Adrenal gland (tissue), 12 donors: ENCODE results near the gene MFAP1. TPM values are rescaled to one million over a fixed set of nuclear protein-coding genes. Genes with fewer than 3 reads are reported as not detected.
"Not testable (repeated sequence)": the region's sequence is repeated elsewhere in the genome, so short reads cannot be mapped to it uniquely, and the experiment has no call there.

Experiments used
- DNase-seq, 7 donors: peaks; one replicate each; pipeline ENCODE4 v3.0.0-alpha.2; 2019 to 2020
- H3K27ac ChIP-seq, 5 donors: fragments of 200-600 bp; sonication (generic) in 4 of 5; 1 replicate in 3 of 5; 2 replicates in 2 of 5; pipeline versions ENCODE4 v1.5.1 to v1.8.0; 2016 to 2020; ENCODE audit warnings: mild to moderate bottlenecking in 1 of 5
- H3K27me3 ChIP-seq: fragments of 200-600 bp; 2 replicates; pipeline ENCODE4 v1.8.0; 2021
- H3K36me3 ChIP-seq, 2 donors: fragments of 200-600 bp; replicated peaks in 1 of 2; 1 replicate in 1 of 2; 2 replicates in 1 of 2; pipeline versions ENCODE4 v1.5.1 to v1.8.0; 2018 to 2022
- H3K4me1 ChIP-seq, 2 donors: fragments of 200-600 bp; replicated peaks in 1 of 2; 1 replicate in 1 of 2; 2 replicates in 1 of 2; pipeline versions ENCODE4 v1.5.1 to v1.8.0; 2018 to 2021
- H3K4me3 ChIP-seq, 4 donors: fragments of 200-600 bp; sonication (generic) in 3 of 4; one replicate each; pipeline ENCODE4 v1.5.1; 2016 to 2018
- H3K9me3 ChIP-seq, 3 donors: fragments of 200-600 bp; sonication (generic) in 1 of 3; replicated peaks in 1 of 3; 1 replicate in 2 of 3; 2 replicates in 1 of 3; pipeline versions ENCODE4 v1.5.1 to v1.8.0; 2016 to 2021
- CTCF ChIP-seq, 6 experiments: fragments of 450-650 bp in 4 of 6; fragments of 200-600 bp in 2 of 6; sonication (generic) in 1 of 6; IDR thresholded peaks; 1 replicate in 5 of 6; 2 replicates in 1 of 6; pipeline versions ENCODE4 v1.5.1 to v1.8.0; 2016 to 2021; ENCODE audit warnings: antibody characterized with exemption in 6 of 6, mild to moderate bottlenecking in 2 of 6, moderate library complexity in 1 of 6
- POLR2A ChIP-seq, 2 donors: fragments of 450-650 bp; IDR thresholded peaks; one replicate each; pipeline ENCODE4 v1.6.1; 2017; ENCODE audit warnings: antibody characterized with exemption in 2 of 2, mild to moderate bottlenecking in 2 of 2, moderate library complexity in 1 of 2
- WGBS, 4 donors: extraction: QIAGEN DNeasy Blood & Tissue Kit in 2 of 4; methylation state at CpG; one replicate each; pipeline versions ENCODE4 v1.1.5 to v1.1.7; 2013 to 2017; 5-methylcytosine and 5-hydroxymethylcytosine counted together
- intact Hi-C, 2 donors: fragments of 100-400 bp; cut with DNase I; formaldehyde crosslinking; loops; one replicate each; pipeline versions ENCODE4 v1.14.1 to v1.15.0; 2022 to 2023
- polyA plus RNA-seq, 3 donors: library from polyadenylated mRNA; stranded (reverse); fragments of 200-250 nt in 2 of 3; fragments of 350-450 nt in 1 of 3; fragmentation: Illumina TruSeq in 1 of 3; extraction: RNeasy Lipid Tissue Mini Kit (QIAGEN cat#74804) in 1 of 3; gene quantifications; one replicate each; pipeline ENCODE4 v1.2.3, GENCODE V29; 2013 to 2014
- total RNA-seq, 9 donors: library from RNA; depleted of rRNA in 4 of 9; stranded (reverse); fragments of >200 nt in 4 of 9; fragments of 120-200 nt in 1 of 9; fragmentation: NEBNext Ultra II Directional in 1 of 9; extraction: Animal tissue kit (Norgen Biotek cat#: 25700) in 1 of 9; gene quantifications; one replicate each; pipeline versions ENCODE4 v1.1.0 to v1.2.4, GENCODE V29; 2013 to 2023
- donor health status: healthy with polysubstance abuse.
- donor health status: Bipolar disorder and iron deficiency.
- donor health status: DM: yes; HTN: yes; CAD: no.
- donor health status: DM: no; HTN: no; CAD: no.
- donor health status: DM: no; HTN: no; CAD: no.
- donor health status: DM: yes; HTN: yes; CAD: no.

The MFAP1 gene
- total and polyA plus RNA-seq, 12 donors: 9.5 to 68.0 (median 29.1) TPM

- DNase-seq: no peak
- H3K4me3 ChIP-seq: no peak overlapping the region
- WGBS, 4 donors: 85 to 91% (median 89%) methylated on average over 6 of the region's 6 CpGs
- H3K4me1 ChIP-seq: no peaks in the 10 kb centered on the region
- intact Hi-C loops: no loop called here
- H3K27me3 ChIP-seq: no peaks in the 10 kb centered on the region
- no peaks in the 10 kb centered on the region for H3K9me3 ChIP-seq
- H3K36me3 ChIP-seq: no peaks in the 10 kb centered on the region
- TF ChIP-seq POLR2A (IDR thresholded peaks at IDR 0.05) (no peak), CTCF (IDR thresholded peaks at IDR 0.05) (no peak)
- H3K27ac ChIP-seq: no peak overlapping the region
Measured at GRCh38 chr15:43854801-43855200, 30.3 kb upstream of the MFAP1 start.

- H3K27me3 ChIP-seq: no peaks in the 10 kb centered on the region
- no peak overlapping the region for H3K4me3 ChIP-seq
- no peaks in the 10 kb centered on the region for H3K9me3 ChIP-seq
- DNase-seq: no peak
- TF ChIP-seq POLR2A (IDR thresholded peaks at IDR 0.05): no peak
- no peak for TF ChIP-seq CTCF (IDR thresholded peaks at IDR 0.05)
- H3K4me1 ChIP-seq: no peaks in the 10 kb centered on the region
- intact Hi-C loops: no loop called here
- no peaks in the 10 kb centered on the region for H3K36me3 ChIP-seq
- H3K27ac ChIP-seq: no peak overlapping the region
- 95 to 99% (median 97%) methylated on average over 4 of the region's 4 CpGs for WGBS, 4 donors
Measured at GRCh38 chr15:43852607-43853006, 28.1 kb upstream of the MFAP1 start.

DNA sequence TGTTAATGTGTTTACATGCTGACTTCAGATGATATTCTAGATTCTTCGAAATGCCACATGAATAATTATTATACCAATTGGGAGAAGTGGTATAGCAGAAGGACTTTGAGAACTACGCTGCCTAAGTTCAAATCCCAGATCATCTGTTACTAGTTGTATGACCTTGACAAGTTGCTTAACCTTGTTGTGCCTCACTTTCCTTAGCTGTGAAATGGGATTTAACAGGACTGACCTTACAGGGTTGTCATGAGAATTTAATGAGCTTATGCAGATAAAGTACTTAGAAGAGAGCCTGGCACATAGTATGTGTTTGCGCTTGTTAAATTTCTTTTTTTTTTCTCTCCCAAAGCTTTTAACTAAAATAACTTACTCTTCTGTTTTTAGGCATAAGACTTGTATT is 26.8 kb upstream of the MFAP1 start:
- H3K27me3 ChIP-seq: no peaks in the 10 kb centered on the region
- DNase-seq: no peak
- H3K4me3 ChIP-seq: no peak overlapping the region
- no peak overlapping the region for H3K27ac ChIP-seq
- 95 to 98% (median 98%) methylated on average over 3 of the region's 3 CpGs for WGBS, 4 donors
- H3K9me3 ChIP-seq: no peaks in the 10 kb centered on the region
- no peaks in the 10 kb centered on the region for H3K36me3 ChIP-seq
- intact Hi-C loops: no loop called here
- TF ChIP-seq POLR2A (IDR thresholded peaks at IDR 0.05) (no peak), CTCF (IDR thresholded peaks at IDR 0.05) (no peak)
- H3K4me1 ChIP-seq: no peaks in the 10 kb centered on the region

DNA sequence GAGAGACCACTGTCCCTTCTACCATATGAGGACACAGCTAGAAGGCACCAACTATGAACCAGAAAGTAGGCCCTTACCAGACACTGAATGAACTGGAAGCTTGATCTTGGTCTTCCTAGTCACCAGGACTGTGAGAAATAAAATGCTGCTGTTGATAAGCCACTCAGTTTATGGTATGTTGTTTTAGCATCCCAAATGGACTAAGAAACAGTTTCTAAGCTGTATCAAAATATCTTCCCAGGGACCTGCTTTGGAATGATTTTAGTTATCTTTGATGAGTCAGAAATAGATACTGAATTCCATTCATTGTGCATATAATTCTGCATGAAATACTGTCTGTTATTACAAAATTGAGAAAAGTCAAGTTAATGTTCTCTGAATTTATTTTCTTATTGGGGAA is 20.9 kb upstream of the MFAP1 start:
- no peaks in the 10 kb centered on the region for H3K36me3 ChIP-seq
- TF ChIP-seq POLR2A (IDR thresholded peaks at IDR 0.05) (no peak), CTCF (IDR thresholded peaks at IDR 0.05) (no peak)
- no peaks in the 10 kb centered on the region for H3K9me3 ChIP-seq
- no peak for DNase-seq
- no peaks in the 10 kb centered on the region for H3K4me1 ChIP-seq
- H3K27ac ChIP-seq: no peak overlapping the region
- no peaks in the 10 kb centered on the region for H3K27me3 ChIP-seq
- H3K4me3 ChIP-seq: no peak overlapping the region
- intact Hi-C loops: no loop called here

DNA sequence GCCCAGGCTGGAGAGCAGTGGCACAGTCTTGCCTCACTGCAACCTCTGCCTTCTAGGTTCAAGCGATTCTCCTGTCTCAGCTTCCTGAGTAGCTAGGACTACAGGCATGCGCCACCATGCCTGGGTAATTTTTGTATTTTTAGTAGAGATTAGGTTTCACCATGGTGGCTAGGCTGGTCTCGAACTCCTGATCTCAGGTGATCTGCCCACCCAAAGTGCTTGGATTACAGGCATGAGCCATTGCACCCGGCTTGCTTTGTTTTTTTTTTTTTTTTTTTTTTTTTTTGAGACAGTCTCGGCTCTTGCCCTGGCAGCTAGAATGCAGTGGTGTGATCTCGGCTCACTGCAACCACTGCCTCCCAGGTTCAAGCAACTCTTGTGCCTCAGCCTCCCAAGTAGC is 8.0 kb upstream of the MFAP1 start:
- H3K9me3 ChIP-seq, intact Hi-C loops, H3K36me3 ChIP-seq, H3K27me3 ChIP-seq, H3K4me3 ChIP-seq, H3K27ac ChIP-seq, H3K4me1 ChIP-seq, DNase-seq: not testable (repeated sequence)
- 83 to 95% (median 92%) methylated on average over 6 of the region's 6 CpGs for WGBS, 4 donors

DNA sequence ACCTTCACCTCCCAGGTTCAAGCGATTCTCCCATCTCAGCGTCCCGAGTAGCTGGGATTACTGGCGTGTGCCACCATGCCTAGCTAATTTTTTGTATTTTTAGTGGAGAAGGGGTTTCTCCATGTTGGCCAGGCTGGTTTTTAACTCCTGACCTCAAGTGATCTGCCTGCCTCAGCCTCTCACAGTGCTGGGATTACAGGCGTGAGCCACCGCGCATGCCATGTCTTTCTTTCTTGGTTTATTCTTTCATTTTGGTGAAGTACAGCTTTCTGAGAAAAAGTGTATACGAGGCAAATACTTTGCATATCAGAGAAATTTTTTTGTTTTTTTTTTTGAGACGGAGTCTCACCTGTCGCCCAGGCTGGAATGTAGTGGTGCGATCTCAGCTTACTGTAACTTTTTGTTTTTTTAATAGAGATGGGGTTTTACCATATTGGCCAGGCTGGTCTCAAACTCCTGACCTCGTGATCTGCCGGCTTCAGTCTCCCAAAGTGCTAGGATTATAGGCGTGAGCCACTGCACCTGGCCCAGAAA is 7.1 kb upstream of the MFAP1 start:
- H3K9me3 ChIP-seq, H3K27me3 ChIP-seq, H3K27ac ChIP-seq, H3K4me3 ChIP-seq, H3K4me1 ChIP-seq, DNase-seq, H3K36me3 ChIP-seq, intact Hi-C loops: not testable (repeated sequence)
- 92 to 97% (median 95%) methylated on average over 14 of the region's 14 CpGs for WGBS, 4 donors

GRCh38 chr15:43830691-43831275 is 6.3 kb upstream of the MFAP1 start:
- H3K27ac ChIP-seq, intact Hi-C loops, DNase-seq, H3K9me3 ChIP-seq, H3K36me3 ChIP-seq, H3K4me3 ChIP-seq, H3K27me3 ChIP-seq: not testable (repeated sequence)
- WGBS, 4 donors: 95 to 98% (median 97%) methylated on average over 9 of the region's 9 CpGs
- peaks cover 0 to 11% of the 10 kb centered on the region in 2 donors for H3K4me1 ChIP-seq
